Astrocyte of the hippocampus (primary cell): ENCODE data around the gene VMO1.

Source experiments
- DNase-seq: peaks from one replicate; pipeline ENCODE4 v3.0.0; 2011; ENCODE audit warnings: low read depth, low spot score

The VMO1 gene

DNA sequence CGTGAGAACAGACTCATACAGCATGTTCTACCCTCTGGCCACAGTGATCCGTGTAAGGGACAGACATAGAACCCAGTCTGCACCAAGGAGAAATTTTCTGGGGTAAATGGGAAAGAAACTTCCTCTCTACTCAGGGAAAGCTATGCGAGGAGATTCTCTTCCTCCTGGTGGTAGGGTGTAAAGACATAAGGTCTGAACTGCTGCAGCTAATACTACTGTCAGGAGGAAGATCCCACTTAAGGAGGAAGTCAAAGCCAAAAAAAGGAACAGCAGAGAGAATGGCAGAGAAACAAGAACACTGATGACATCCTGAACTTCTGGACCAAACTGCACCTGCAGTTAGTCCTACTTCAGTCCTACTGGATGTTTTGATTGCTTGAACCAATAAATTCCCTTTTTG lies 21.6 kb downstream of the VMO1 start:
- no peak for DNase-seq

DNA sequence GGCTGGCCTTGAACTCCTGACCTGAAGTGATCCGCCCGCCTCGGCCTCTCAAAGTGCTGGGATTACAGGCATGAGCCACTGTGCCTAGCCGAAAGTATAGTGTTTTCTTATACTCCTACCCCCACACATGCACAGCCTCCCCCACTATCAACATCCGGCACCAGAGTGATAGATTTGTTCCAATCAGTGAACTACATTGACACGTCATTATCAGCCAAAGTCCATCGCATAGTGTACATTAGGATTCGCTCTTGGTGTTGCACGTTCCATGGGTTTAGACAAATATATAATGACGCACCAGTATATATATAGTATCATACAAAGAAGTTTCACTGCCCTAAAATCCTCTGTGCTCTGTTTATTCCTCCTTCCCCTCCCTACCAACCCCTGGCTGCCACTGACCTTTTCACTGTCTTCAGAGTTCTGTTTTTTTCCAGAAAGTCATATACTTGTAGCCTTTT lies 26.4 kb downstream of the VMO1 start:
- DNase-seq = no peak

DNA sequence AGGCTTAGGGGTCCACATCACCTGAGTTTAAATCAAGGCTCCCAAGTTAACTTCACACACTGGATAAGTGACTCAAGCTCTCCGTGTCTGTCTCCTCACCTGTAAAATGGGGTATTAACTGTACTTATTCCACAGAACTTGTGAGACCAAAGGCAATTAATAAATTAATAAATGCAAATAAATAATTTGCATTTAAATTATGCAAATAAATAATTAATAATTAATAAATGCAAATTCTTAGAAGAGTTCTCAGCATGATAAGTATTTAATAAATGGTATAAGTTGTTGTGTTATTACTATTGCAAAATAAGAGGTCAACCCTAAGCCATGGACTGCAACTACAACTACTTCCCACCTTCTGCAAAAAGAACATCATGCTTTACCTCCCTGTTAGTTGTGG lies 32.8 kb downstream of the VMO1 start:
- no peak for DNase-seq

DNA sequence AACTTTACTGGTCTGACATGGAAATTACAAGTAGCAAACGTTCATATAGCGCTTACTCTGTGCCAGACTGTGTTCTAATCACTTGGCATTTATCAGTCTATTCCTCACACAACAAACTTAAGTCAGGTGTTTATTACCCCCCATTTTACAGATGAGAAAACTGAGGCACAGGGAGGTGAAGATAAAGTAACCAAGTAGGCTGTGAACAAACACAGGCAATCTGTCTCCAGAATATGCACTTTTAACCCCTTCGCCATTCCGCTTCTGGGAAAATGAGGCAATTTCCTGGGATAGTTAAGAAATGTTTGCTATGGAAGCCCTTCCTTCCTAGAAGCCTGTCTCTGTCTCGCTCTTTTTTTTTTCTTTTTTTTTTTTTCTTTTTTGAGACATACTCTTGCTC lies 34.2 kb downstream of the VMO1 start:
- DNase-seq = no peak

DNA sequence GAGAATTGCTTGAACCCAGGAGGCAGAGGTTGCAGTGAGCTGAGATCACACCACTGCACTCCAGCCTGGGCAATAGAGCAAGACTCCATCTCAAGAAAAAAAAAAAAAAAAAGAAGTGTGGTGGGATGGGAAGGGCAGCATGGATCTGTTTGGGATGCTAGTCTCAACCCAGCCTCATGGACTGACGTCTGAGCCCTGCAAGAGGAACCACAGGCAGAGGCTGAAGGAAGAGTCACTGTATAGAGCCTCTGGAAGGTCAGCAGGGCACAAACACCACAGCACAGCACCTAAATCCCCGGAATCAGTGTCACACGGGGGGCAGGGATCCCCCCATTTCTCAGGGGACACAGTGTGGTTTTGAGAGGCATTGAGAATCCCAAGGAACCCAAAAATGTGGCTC lies 35.6 kb downstream of the VMO1 start:
- no peak for DNase-seq

DNA sequence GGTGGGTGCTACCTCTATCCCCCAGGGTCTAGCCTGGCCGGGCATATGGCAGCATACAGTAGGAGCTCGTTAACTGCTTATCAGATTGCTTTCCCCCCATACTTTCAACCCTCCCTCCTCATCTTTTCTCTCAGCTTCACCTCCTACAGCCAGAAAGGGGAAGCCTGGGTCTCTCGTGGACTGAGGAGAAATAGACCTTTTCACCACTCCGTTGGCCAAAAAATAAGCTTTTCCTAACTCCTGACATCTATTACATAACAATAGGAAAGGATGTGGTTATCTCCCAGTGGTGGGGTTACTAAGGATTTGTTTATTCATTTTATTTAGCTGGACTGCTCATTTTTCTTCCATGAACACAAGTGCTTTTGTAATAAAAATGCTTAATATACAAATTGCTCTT lies 37.5 kb downstream of the VMO1 start:
- no peak for DNase-seq

DNA sequence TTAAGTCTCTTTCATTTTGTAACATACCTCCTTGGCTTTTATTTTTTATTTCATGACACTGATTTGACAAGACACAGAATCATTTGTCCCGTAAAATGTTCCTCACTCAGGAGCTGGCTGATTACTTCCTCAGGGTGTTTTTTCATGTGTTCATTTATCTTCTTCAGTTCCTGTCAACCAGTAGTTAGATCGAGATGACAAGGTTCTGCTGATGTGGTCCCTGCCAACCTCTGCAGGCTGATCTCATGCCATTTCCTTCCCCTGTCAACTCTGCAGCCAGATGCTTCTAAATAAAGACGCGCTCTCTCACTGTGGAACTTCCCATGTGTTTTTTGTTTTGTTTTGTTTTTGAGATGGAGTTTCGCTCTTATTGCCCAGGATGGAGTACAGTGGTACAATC lies 38.3 kb downstream of the VMO1 start:
- DNase-seq = no peak

DNA sequence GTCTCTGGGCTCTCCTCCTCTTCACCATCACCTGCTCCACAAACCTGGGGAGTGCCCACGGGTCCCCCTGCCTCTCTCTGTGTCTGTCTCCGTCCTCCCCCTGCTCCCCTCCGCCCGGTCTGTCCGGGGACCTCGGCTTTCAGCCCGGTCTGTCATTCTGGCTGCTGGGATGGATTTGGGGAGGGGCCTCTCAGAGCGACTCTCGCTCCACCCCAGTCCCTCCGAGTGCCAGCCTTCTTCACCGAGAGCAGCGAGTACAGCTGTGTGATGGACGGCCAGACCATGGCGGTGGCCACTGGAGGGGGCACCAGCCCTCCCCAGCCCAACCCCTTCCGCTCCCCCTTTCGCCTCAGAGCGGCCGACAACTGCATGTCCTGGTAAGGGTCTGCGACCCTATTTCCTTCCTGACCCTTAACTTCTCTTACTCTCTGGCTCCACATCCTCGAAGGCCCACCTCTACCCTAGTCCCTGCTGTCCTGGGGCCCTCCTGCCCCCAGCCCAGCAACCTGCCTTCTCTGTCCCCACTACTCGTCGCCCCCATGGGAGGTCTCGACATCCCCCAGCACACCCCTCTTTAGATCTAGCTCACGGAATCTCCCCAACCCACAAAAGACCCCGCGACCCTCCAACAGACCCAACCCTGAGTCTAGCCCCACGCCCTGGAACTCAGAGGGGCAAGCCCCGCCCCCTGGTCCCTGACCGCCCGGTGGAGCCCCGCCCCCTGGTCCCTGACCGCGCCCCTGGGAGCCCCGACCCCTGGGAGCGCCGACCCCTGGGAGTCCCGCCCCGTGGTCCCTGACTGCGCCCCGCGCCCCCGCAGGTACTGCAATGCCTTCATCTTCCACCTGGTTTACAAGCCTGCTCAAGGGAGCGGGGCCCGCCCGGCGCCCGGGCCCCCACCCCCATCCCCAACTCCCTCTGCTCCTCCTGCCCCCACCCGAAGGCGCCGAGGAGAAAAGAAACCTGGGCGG lies 40.9 kb downstream of the VMO1 start:
- DNase-seq = peak; percentile 21

DNA sequence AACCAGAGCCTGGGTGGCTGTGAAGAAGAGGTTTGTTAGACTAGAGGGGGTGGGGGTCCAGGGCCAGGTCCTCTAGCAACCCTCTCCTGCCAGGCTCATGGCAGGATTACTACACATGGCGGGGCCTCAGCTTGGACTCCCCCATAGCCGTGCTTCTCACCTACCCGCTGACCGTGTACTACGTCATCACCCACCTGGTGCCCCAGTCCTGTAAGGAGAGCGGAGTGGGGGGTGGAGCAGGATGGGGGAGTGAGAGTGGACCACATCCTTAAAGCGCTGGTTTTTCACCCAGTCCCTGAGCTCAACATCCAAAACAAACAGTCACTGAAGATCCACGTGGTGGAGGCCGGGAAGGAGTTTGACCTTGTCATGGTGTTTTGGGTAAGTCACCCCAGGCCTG lies 42.3 kb downstream of the VMO1 start:
- DNase-seq = no peak

DNA sequence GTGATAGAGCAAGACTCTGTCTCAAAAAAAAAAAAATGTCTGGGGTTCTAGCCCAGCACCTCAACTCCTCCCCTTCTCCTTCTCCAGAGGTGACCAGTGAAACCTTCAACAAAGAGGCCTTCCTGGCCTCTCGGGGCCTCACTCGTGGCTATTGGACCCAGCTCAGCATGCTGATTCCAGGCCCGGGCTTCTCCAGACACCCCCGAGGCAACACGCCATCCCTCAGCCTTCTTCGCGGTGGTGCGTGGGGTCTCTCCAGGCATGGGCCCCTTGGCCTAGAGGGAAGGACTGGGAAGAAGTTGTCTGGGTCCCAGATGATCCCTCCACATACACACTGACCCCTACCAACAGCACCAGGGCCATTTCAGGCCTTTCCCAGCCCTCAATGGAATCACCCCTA lies 42.9 kb downstream of the VMO1 start:
- DNase-seq = no peak

DNA sequence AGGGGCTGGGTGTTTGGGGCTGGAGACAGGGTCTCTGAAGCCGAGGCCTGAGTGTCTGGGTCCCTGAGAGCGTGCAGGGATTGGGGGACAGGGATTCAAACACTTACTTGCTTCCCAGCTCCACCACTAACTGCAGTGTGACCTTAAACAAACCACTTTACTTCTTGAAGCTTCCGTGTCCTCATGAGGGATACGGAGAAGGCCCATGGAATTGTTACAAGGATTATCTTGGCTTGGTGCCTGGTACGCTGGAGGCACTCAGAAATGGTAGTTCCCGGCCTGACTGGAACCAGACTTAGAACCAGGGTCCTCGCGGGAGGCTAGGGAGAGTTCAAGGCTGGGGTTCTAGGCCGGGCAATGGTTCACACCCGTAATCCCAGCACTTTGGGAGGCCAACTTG lies 43.5 kb downstream of the VMO1 start:
- no peak for DNase-seq

DNA sequence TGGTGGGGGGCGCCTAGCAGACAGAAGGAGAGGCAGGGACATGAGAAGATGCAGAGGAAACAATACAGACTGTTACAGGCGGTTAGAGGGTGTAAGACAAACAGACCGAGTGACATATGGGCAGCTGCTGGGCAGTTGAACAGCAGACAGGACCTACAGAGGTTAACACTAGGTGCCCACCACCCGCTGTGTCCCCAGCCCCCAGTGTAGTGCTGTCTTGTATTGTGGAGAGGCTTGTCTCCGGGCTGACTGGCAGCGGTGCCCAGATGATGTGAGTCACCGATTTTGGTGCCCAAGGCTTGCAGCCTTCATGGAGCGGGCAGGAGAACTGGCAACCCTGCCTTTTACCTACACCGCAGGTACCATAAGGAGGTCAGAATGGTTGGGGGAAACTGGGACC lies 44.0 kb downstream of the VMO1 start:
- no peak for DNase-seq

DNA sequence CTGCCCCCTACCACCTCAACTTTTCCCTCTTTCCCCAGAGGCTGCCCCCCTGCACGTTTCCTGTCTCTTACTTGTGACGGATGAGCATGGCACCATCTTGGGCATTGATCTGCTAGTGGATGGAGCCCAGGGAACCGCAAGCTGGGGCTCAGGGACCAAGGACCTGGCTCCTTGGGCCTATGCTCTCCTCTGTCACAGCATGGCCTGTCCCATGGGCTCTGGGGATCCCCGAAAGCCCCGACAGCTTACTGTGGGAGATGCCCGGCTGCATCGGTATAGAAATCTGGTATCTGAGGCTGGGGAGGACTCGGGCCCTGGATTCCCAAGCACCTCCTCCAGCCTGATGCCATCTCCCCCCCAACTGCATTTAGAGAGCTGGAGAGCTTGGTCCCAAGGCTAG lies 44.6 kb downstream of the VMO1 start:
- no peak for DNase-seq

DNA sequence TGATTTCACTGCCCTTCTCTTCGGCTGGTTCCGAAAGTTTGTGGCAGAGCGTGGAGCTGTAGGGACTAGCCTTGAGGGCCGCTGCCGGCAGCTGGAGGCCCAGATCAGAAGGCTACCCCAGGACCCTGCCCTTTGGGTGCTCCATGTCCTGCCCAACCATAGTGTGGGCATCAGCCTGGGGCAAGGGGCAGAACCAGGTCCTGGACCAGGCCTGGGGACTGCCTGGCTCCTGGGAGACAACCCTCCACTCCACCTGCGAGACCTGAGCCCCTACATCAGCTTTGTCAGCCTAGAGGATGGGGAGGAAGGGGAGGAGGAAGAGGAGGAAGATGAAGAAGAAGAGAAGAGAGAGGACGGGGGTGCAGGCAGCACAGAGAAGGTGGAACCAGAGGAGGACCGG lies 45.6 kb downstream of the VMO1 start:
- DNase-seq = no peak

DNA sequence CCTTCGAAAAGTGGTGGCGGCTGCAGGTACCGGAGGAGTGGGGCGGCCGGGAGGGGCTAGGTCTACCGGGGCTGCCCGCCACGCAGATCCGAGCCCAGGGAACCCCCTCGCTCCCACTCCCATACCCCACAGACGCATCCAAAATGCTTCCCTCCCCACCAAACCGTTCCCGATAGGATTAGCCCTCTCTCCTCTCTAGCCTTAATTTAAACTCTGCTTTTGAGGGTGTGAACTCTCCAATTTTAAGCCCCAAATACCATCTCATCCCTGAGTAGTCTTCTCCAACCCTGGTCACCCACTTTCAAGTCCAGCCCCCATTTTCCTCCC lies 46.2 kb downstream of the VMO1 start:
- DNase-seq = no peak

DNA sequence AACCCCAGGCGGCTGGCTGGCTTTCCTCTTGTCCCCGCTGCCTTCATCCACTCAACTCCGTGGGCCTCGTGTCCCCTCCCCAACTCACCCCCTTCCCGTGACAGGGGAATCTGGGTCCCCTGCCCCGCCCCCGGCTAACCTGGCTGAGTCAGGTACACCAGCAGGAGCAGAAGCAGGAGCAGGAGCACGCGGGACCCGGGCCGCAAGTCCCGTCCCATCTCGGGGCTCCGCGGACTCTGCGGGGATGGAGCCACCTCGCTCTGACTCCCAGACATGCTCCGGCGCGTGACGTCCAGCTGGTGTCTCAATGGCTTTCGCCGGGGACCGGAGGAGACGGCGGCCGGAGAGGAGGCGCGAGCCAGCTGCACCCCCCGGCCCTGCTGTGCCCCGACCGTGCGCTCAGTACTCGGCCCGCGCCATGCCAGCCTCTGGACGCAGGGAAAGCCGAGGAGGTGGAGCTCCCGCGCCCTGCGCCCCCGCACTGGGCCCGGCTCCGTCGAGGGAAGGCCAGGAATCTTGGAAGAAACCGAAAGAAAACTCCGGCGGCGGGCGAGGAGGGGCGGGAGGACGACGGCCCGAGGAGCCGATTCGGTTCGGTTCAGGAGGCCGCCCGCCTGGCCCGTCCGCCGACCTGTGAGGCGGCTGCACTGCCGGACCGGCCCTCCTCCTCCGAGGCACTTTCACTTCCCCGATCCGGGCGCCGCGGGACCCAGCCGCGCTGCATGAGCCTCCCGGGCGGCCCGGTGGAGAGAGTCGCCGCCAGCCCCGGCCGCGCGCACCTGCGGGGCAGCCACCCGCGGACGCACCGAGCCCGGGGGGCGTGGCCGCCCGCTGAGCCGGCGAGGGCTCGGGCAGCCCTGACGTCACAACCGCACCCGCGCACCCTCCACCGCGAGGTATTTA lies 46.8 kb downstream of the VMO1 start, which contains the start of the genes CXCL16 and ZMYND15:
Gene CXCL16, minus strand, starts transcription at position 807 of the 903 bp plus-strand sequence. Its CDS starts 589 bp downstream, at position 218.
Gene ZMYND15, plus strand, starts transcription at position 712 of the 903 bp plus-strand sequence. CDS start 716 bp downstream, outside the sequence.
- peak; percentile 65 for DNase-seq

DNA sequence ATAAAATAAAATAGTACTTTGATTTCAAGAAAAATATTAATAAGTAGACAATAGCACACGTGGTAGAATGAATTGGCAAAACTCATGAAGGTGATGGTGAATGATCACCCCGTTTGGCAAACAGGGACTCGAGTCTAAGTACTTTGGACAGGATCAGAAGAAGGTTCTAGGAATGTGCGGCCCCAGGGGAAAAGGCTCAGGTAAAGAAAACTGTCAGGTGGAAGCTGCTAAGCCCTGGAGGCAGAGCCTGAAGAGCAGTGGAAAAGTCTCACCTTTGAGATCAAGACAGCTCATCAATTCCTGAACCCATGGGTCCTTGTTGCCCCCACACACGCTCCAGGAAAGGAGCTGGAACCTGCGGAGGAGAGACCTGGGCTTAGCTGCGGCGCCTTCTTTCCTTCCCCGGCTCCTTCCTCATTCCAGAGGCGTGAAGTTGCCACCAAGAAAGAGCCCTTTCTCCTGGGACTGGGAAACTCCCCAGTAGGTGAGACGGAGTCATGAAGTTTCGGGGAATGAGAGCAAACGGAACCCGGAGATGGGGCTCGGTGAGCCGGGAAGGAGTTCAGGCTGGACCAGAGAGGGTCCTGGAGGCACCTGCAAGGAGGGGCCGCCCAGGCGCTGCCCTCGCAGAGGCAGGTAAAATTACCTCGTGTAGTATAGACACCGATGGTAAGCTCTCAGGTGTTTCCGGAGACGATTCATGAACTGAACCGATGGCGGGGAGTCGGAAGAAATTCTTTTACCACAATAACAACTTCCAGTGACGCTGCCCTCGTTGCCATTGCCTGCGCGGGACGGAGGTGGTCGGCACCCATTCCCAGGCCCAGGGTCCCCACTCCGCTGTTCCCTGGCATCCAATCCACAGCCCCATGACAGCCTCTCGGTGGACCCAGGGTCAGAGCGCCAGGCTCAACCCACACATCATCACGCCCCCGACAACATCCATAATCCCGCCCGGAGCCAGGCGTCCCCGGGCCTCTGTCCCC lies 47.7 kb downstream of the VMO1 start:
- DNase-seq = no peak

DNA sequence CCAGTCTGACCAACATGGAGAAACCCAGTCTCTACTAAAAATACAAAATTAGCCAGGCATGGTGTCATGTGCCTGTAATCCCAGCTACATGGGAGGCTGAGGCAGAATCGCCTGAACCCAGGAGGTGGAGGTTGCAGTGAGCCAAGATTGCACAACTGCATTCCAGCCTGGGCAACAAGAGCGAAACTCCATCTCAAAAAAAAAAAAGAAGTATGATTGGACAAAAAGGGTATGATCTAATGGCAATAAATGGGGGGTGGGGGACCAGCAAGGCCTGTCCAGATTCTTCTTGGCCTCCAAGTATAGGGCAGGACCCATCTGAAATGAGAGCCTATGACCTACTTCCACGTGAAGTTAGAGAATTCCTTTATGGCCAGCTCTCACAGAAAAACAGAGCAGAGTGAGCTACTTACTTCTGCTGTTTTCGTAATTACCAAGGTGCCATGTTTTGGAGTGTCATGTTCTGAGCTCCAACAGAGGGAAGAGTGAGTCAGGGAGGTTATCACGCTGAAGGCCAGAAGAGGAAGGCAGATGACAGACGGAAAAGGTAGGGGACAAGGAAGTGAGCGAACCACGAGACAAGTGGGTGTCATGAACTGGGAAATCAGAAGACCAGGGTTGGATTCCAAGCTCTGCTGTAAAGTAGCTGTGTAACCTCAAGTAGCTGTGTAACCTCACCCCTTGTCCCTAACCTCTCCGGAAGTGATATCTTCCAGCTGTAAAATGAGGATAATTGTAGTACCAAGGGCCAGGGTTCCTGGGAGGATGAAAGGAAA lies 50.1 kb downstream of the VMO1 start:
- no peak for DNase-seq
